OCI-LY1 (cell line): ENCODE measurements around the gene FCHSD1.

Source experiments
- H2AFZ ChIP-seq: fragments of 200-600 bp; sonication (generic), shearing (Covaris generic); 2 replicates; pipeline ENCODE4 v1.6.0; 2014; ENCODE audit warnings: antibody characterized with exemption, mild to moderate bottlenecking, low read length
- H3F3A ChIP-seq: fragments of 200-600 bp; sonication (generic), shearing (Covaris generic); 2 replicates; pipeline ENCODE4 v1.6.0; 2014; ENCODE audit warnings: mild to moderate bottlenecking, antibody characterized with exemption, low read length, moderate library complexity; ENCODE audit not compliant: insufficient read depth
- H3K27ac ChIP-seq: fragments of 200-600 bp; sonication (generic); 2 replicates; pipeline ENCODE4 v1.5.1; 2014; ENCODE audit warnings: low read length, mixed run types, mild to moderate bottlenecking, low read depth; ENCODE audit not compliant: poor library complexity, severe bottlenecking
- H3K27me3 ChIP-seq: fragments of 200-600 bp; sonication (generic); 2 replicates; pipeline ENCODE4 v1.6.0; 2014; ENCODE audit warnings: antibody characterized with exemption, mild to moderate bottlenecking, low read length, moderate library complexity; ENCODE audit not compliant: insufficient read depth
- H3K36me3 ChIP-seq: fragments of 200-600 bp; sonication (generic); 2 replicates; pipeline ENCODE4 v1.6.1; 2014; ENCODE audit warnings: mild to moderate bottlenecking, antibody characterized with exemption, low read length, moderate library complexity, mixed read lengths; ENCODE audit not compliant: insufficient read depth
- H3K4me1 ChIP-seq: fragments of 200-600 bp; sonication (generic); 2 replicates; pipeline ENCODE4 v1.5.1; 2014; ENCODE audit warnings: mild to moderate bottlenecking, low read length, moderate library complexity; ENCODE audit not compliant: insufficient read depth, severe bottlenecking
- H3K4me2 ChIP-seq: fragments of 200-600 bp; sonication (generic), shearing (Covaris generic); 2 replicates; pipeline ENCODE4 v1.6.1; 2014; ENCODE audit warnings: low read length
- H3K4me3 ChIP-seq: fragments of 200-600 bp; sonication (generic); 2 replicates; pipeline ENCODE4 v1.5.1; 2014; ENCODE audit warnings: low read length, low read depth, mild to moderate bottlenecking, mixed read lengths; ENCODE audit not compliant: poor library complexity, severe bottlenecking
- H3K79me2 ChIP-seq: fragments of 200-600 bp; shearing (Covaris generic); 2 replicates; pipeline ENCODE4 v1.6.1; 2016; ENCODE audit warnings: mixed run types, low read length, mixed read lengths; ENCODE audit not compliant: insufficient read depth
- H3K9ac ChIP-seq: fragments of 200-600 bp; sonication (generic), shearing (Covaris generic); 2 replicates; pipeline ENCODE4 v1.6.1; 2014; ENCODE audit warnings: mild to moderate bottlenecking, low read length, mixed read lengths
- H3K9me2 ChIP-seq: fragments of 200-600 bp; sonication (generic), shearing (Covaris generic); 2 replicates; pipeline ENCODE4 v1.6.1; 2014; ENCODE audit warnings: low read depth, mild to moderate bottlenecking, low read length, mixed read lengths
- H3K9me3 ChIP-seq: fragments of 200-600 bp; shearing (Covaris generic); 2 replicates; pipeline ENCODE4 v1.6.1; 2014; ENCODE audit warnings: low read length, mixed read lengths
- H4K20me1 ChIP-seq: fragments of 200-600 bp; sonication (generic), shearing (Covaris generic); 2 replicates; pipeline ENCODE4 v1.6.0; 2016; ENCODE audit warnings: mild to moderate bottlenecking, low read length; ENCODE audit not compliant: insufficient read depth
- EZH2 ChIP-seq: fragments of 200-600 bp; sonication (generic), shearing (Covaris generic); IDR thresholded peaks from 2 replicates; pipeline ENCODE4 v1.8.0; 2017; ENCODE audit warnings: borderline replicate concordance, mixed run types, mild to moderate bottlenecking, antibody characterized with exemption, low read length, moderate library complexity, mixed read lengths
- TF ChIP-seq, protein P1 (sequence below): fragments of 200-600 bp; sonication (generic), shearing (Covaris generic); IDR thresholded peaks from 2 replicates; pipeline ENCODE4 v1.5.1; 2017; ENCODE audit warnings: mild to moderate bottlenecking, antibody characterized with exemption, low read length, moderate library complexity, mixed read lengths

FCHSD1 gene

DNA sequence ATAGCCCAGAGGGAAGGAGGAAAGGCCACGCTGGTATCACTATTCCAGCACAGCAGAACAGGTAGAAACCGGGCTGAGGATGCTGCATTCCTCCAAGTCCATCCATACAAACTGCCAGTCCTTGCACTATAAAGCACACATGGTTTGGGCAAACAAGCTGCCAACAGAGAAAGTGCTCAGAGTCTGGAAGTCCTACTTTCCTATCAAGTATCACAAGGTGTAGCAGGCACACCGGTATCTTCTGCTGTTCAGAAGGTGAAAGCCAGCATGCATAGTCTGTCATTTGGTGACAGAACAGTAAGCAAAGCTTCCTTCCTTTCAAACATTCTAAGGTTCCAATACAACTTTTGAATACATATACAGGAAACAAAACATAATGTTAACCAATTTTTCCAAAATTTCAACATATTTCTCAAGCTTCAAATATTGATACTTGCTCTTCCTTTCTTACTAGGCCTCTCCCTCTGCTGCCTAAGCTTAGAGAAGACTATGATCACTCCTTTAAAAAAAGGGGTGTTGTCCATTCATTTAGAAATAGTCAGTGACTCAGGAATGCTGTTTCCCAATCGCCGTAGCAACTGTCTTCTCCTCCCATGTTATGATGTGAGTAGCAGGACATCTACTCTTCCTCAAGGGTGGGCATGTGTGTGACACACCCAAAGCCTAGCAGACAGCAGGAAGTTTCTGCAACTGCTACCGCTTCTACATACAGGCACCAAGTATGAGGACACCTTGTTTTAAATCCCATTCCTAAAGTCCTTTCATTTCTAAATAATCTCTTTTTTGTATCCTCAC lies 47.1 kb downstream of the FCHSD1 start:
- Histone ChIP-seq H3K9me2 (no peaks in the 10 kb centered on the region), H4K20me1 (no peaks in the 10 kb centered on the region), H3K4me1 (peaks cover 17% of the 10 kb centered on the region), H3K9me3 (no peaks in the 10 kb centered on the region), H3K36me3 (no peaks in the 10 kb centered on the region; the same call in 1 of the 2 replicates), H3F3A (no peaks in the 10 kb centered on the region), H3K4me2 (no peak overlapping the region), H3K27ac (no peak overlapping the region), H3K9ac (no peak overlapping the region), H3K27me3 (no peaks in the 10 kb centered on the region), H3K4me3 (no peak overlapping the region), H3K79me2 (peaks cover 32% of the 10 kb centered on the region), H2AFZ (no peak overlapping the region)
- TF ChIP-seq, protein P1, sequence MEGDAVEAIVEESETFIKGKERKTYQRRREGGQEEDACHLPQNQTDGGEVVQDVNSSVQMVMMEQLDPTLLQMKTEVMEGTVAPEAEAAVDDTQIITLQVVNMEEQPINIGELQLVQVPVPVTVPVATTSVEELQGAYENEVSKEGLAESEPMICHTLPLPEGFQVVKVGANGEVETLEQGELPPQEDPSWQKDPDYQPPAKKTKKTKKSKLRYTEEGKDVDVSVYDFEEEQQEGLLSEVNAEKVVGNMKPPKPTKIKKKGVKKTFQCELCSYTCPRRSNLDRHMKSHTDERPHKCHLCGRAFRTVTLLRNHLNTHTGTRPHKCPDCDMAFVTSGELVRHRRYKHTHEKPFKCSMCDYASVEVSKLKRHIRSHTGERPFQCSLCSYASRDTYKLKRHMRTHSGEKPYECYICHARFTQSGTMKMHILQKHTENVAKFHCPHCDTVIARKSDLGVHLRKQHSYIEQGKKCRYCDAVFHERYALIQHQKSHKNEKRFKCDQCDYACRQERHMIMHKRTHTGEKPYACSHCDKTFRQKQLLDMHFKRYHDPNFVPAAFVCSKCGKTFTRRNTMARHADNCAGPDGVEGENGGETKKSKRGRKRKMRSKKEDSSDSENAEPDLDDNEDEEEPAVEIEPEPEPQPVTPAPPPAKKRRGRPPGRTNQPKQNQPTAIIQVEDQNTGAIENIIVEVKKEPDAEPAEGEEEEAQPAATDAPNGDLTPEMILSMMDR, result no peak
- no peak for TF ChIP-seq EZH2

DNA sequence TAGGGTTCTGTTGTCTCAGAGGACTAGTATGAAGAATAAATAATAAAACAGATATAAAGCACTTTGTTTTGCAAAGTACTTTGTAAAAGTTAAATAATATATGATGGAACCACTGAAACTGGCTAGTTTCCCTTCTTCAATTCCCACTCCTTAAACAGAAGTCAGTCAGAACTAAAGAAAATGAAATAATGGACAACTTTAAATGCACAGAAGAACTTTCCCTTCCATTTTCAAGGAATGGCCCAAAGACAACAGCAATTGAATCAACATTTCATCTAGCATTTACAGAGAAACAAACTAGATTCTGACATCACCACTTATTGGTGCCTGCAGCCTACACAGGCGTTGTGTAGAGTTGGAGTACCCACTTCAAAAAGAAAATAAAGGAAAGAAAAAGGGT lies 48.6 kb downstream of the FCHSD1 start:
- Histone ChIP-seq H3K79me2 (peaks cover 45% of the 10 kb centered on the region), H2AFZ (no peak overlapping the region), H3K27ac (no peak overlapping the region), H3K9ac (no peak overlapping the region), H3F3A (no peaks in the 10 kb centered on the region), H3K9me3 (no peaks in the 10 kb centered on the region), H3K27me3 (no peaks in the 10 kb centered on the region), H3K9me2 (no peaks in the 10 kb centered on the region), H3K4me2 (no peak overlapping the region), H4K20me1 (no peaks in the 10 kb centered on the region), H3K4me1 (peaks cover 17% of the 10 kb centered on the region), H3K36me3 (no peaks in the 10 kb centered on the region; the same call in 1 of the 2 replicates), H3K4me3 (no peak overlapping the region)
- TF ChIP-seq, protein P1, result no peak
- no peak for TF ChIP-seq EZH2

DNA sequence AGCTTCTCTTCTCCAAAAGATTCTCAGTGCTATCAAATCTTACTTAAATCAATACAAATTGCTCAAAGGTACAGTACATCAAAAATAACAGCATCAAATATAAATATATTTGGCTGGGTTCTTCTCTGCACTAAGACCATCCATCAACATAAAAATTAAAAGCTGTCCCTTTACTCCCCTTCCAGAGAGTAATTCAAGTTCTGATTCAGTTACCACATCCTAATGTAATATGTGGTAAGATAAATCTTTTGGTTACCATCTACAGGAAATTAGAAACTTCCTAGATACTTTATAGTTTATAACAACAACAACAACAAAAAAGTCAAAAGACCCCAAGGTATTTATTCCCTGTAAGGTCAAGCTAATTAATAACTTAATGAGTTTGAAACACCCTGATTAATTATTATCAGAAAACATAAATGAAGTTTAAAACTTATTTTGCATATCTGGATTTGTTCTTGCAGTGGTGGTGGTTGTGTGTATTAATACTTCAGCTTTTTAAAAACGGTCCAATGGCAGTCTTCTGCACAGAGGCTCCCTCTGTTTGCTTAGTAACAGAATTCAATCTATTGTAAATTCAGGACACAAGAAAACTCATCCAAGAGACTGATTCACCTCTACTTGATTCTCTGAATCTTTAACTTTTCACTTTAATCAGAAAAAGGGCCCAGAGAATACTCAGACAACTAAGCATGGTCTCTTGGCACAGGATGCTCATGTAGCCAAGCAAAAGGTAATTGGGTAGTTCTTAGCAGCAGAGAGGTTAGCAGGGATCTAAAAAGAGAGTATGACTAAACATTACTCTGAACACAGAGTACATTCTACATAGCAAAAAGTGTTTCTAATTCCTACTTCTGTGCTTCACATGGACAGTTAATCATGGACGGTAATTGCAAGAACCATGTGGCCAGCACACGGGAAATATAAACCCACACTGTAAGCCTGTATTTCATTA lies 52.5 kb downstream of the FCHSD1 start:
- Histone ChIP-seq H3K27me3 (no peaks in the 10 kb centered on the region), H3K9ac (no peak overlapping the region), H3K36me3 (no peaks in the 10 kb centered on the region; the same call in 1 of the 2 replicates), H3K27ac (no peak overlapping the region), H3K9me2 (no peaks in the 10 kb centered on the region), H3K9me3 (no peaks in the 10 kb centered on the region), H4K20me1 (no peaks in the 10 kb centered on the region), H3F3A (no peaks in the 10 kb centered on the region), H3K79me2 (peaks cover 31% of the 10 kb centered on the region), H3K4me1 (no peaks in the 10 kb centered on the region), H3K4me2 (no peak overlapping the region), H2AFZ (no peak overlapping the region), H3K4me3 (no peak overlapping the region)
- no peak for TF ChIP-seq EZH2
- TF ChIP-seq, protein P1, result no peak
